ENCODE data around the gene FTSJ3.

FTSJ3 gene

GRCh38 chr17:63822537-63822936 is 4.9 kb downstream of the FTSJ3 start (continued):
- no peak for TF ChIP-seq PRDM2 (tag by site-specific recombination; IDR thresholded peaks at IDR 0.05; ENCODE audit: borderline replicate concordance)

GRCh38 chr17:63821804-63822203 is 5.7 kb downstream of the FTSJ3 start:
- Histone ChIP-seq H3K4me1 (ENCODE audit: control insufficient read depth, insufficient read depth, low read length) (peaks cover 3% of the 10 kb centered on the region; the same call in 1 of the 2 replicates), H3K27ac (ENCODE audit: extremely low read depth, low read depth, low read length) (no peak overlapping the region), H3K36me3 (ENCODE audit: control insufficient read depth in 2 of 2, insufficient read depth in 1 of 2, low read length in 2 of 2) (peaks cover 67 to 93% of the 10 kb centered on the region in 2 experiments), H3K4me3 (ENCODE audit: low read depth, low read length) (no peak overlapping the region), H3K9me3 (ENCODE audit: control insufficient read depth, insufficient read depth, low read depth, low read length) (no peaks in the 10 kb centered on the region)
- ChIA-PET CTCF (interaction anchor here (2.0 kb wide), 1 partner anchor 13 kb away, joined by 9 read pairs; no protein-coding TSS in a partner anchor), POLR2A (interaction anchor here (0.8 to 1.4 kb wide), 2 partner anchors 10 to 48 kb away, joined by 4 to 5 read pairs; partner anchors contain the start of genes CCDC47 and DDX42)
- TF ChIP-seq ZNF555 (tag by site-specific recombination; conservative IDR thresholded peaks at IDR 0.05) = no peak

GRCh38 chr17:63820963-63821561 is 6.4 kb downstream of the FTSJ3 start:
- H3K27ac ChIP-seq (ENCODE audit: extremely low read depth, low read depth, low read length) = no peak overlapping the region
- peaks cover 2% of the 10 kb centered on the region; the same call in 1 of the 2 replicates for H3K4me1 ChIP-seq (ENCODE audit: control insufficient read depth, insufficient read depth, low read length)
- TF ChIP-seq PRDM10 (tag by site-specific recombination; IDR thresholded peaks at IDR 0.05) = peak; percentile 76
- TF ChIP-seq INSM2 (tag by site-specific recombination; IDR thresholded peaks at IDR 0.05) = no peak
- ChIA-PET CTCF (interaction anchor here (2.0 kb wide), 1 partner anchor 14 kb away, joined by 9 read pairs; no protein-coding TSS in a partner anchor), POLR2A (interaction anchor here (0.5 to 1.0 kb wide), 4 partner anchors 10 to 18 kb away, joined by 3 to 4 read pairs (median 4); no protein-coding TSS in a partner anchor)
- peaks cover 74 to 100% of the 10 kb centered on the region in 2 experiments for H3K36me3 ChIP-seq (ENCODE audit: control insufficient read depth in 2 of 2, insufficient read depth in 1 of 2, low read length in 2 of 2)
- H3K9me3 ChIP-seq (ENCODE audit: control insufficient read depth, insufficient read depth, low read depth, low read length) = no peaks in the 10 kb centered on the region
- H3K4me3 ChIP-seq (ENCODE audit: low read depth, low read length) = no peak overlapping the region

Measured in HEK293 (cell line).